Epithelial cell of esophagus (primary cell): ENCODE results near the gene CCDC136.

Experiments
- DNase-seq: peaks from one replicate; pipeline ENCODE4 v3.0.0; 2010; ENCODE audit warnings: low read depth
- H3K4me3 ChIP-seq: 2 replicates; pipeline ENCODE4 v1.5.1; 2011; ENCODE audit warnings: mild to moderate bottlenecking, low read length, control low read depth
- CTCF ChIP-seq: IDR thresholded peaks from 2 replicates; pipeline ENCODE4 v1.5.1; 2011; ENCODE audit warnings: low read depth, mild to moderate bottlenecking, low read length, control low read depth, inconsistent platforms; ENCODE audit not compliant: insufficient read depth; ENCODE audit errors: missing control alignments

The CCDC136 gene

GRCh38 chr7:128804484-128804883 is 12.7 kb downstream of the CCDC136 start:
- TF ChIP-seq CTCF, result no peak
- DNase-seq, result no peak
- H3K4me3 ChIP-seq, result no peak overlapping the region

GRCh38 chr7:128805225-128805624 is 13.5 kb downstream of the CCDC136 start:
- H3K4me3 ChIP-seq, result no peak overlapping the region
- no peak for DNase-seq
- no peak for TF ChIP-seq CTCF

GRCh38 chr7:128807191-128807590 is 15.4 kb downstream of the CCDC136 start:
- TF ChIP-seq CTCF, result no peak
- H3K4me3 ChIP-seq, result no peak overlapping the region
- DNase-seq, result no peak

GRCh38 chr7:128809363-128809762 is 17.6 kb downstream of the CCDC136 start:
- TF ChIP-seq CTCF, result no peak
- H3K4me3 ChIP-seq, result no peak overlapping the region
- DNase-seq, result no peak

- no peak for TF ChIP-seq CTCF
- DNase-seq, result no peak
- H3K4me3 ChIP-seq, result no peak overlapping the region
Measured at GRCh38 chr7:128810473-128810872, 18.7 kb downstream of the CCDC136 start.

GRCh38 chr7:128810997-128811396 is 19.2 kb downstream of the CCDC136 start:
- no peak overlapping the region for H3K4me3 ChIP-seq
- no peak for TF ChIP-seq CTCF
- DNase-seq, result no peak

- H3K4me3 ChIP-seq, result no peak overlapping the region
- no peak for TF ChIP-seq CTCF
- DNase-seq, result no peak
Measured at GRCh38 chr7:128811631-128812430, 20.1 kb downstream of the CCDC136 start.
